Measurements from ENCODE around the gene PIP5K1B. TPM values are rescaled to one million over a fixed set of nuclear protein-coding genes. Genes with fewer than 3 reads are reported as not detected.

PIP5K1B gene
- total RNA-seq, 1 experiment from 2014 or later, result not detected

- CTCF ChIA-PET, result no interaction called here
- H3K4me1 ChIP-seq (ENCODE audit: control insufficient read depth, insufficient read depth, low read length), result no peaks in the 10 kb centered on the region
- intact Hi-C loops (cut with micrococcal nuclease; ENCODE audit: unreplicated experiment), result no loop called here
- no TSS peak for BruUV-seq (replicated peaks)
- H3K4me3 ChIP-seq (ENCODE audit: low read depth in 2 of 2, low read length in 2 of 2), result no peak overlapping the region
- no peaks in the 10 kb centered on the region for H3K36me3 ChIP-seq (ENCODE audit: control insufficient read depth, insufficient read depth, low read length)
- DNase-seq (ENCODE audit: low read depth, low spot score) (no peak), ATAC-seq (no peak)
- TF ChIP-seq POLR2AphosphoS5 (IDR thresholded peaks at IDR 0.05; ENCODE audit: low read depth, low read length) (no peak), CTCF (IDR thresholded peaks at IDR 0.05) (no peak), TCF7L2 (IDR thresholded peaks at IDR 0.05; ENCODE audit: low read depth, low read length) (no peak), SIN3A (IDR thresholded peaks at IDR 0.05; ENCODE audit: borderline replicate concordance, insufficient read depth, low read depth, low read length) (no peak)
- TF ChIP-seq, protein P1, sequence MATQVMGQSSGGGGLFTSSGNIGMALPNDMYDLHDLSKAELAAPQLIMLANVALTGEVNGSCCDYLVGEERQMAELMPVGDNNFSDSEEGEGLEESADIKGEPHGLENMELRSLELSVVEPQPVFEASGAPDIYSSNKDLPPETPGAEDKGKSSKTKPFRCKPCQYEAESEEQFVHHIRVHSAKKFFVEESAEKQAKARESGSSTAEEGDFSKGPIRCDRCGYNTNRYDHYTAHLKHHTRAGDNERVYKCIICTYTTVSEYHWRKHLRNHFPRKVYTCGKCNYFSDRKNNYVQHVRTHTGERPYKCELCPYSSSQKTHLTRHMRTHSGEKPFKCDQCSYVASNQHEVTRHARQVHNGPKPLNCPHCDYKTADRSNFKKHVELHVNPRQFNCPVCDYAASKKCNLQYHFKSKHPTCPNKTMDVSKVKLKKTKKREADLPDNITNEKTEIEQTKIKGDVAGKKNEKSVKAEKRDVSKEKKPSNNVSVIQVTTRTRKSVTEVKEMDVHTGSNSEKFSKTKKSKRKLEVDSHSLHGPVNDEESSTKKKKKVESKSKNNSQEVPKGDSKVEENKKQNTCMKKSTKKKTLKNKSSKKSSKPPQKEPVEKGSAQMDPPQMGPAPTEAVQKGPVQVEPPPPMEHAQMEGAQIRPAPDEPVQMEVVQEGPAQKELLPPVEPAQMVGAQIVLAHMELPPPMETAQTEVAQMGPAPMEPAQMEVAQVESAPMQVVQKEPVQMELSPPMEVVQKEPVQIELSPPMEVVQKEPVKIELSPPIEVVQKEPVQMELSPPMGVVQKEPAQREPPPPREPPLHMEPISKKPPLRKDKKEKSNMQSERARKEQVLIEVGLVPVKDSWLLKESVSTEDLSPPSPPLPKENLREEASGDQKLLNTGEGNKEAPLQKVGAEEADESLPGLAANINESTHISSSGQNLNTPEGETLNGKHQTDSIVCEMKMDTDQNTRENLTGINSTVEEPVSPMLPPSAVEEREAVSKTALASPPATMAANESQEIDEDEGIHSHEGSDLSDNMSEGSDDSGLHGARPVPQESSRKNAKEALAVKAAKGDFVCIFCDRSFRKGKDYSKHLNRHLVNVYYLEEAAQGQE (IDR thresholded peaks at IDR 0.05; ENCODE audit: insufficient read depth in 1 of 2, low read depth in 2 of 2, low read length in 1 of 2), result no peak
- no peaks in the 10 kb centered on the region for H3K9me3 ChIP-seq (ENCODE audit: control insufficient read depth, insufficient read depth, low read depth, low read length)
- H3K27ac ChIP-seq (ENCODE audit: low read length), result no peak overlapping the region
- no peaks in the 10 kb centered on the region for H3K27me3 ChIP-seq (ENCODE audit: control insufficient read depth, insufficient read depth, low read length)
- POLR2A ChIA-PET, result no interaction called here
- in situ Hi-C loops (cut with HindIII; ENCODE audit: low pct_unique_long_range_greater_than_20kb, low sequenced_read_pairs), result no loop called here
Measured at GRCh38 chr9:68720656-68721313, 15.7 kb downstream of the PIP5K1B start.

GRCh38 chr9:68721666-68722330 lies 16.8 kb downstream of the PIP5K1B start:
- no peak for DNase-seq (ENCODE audit: low read depth, low spot score)
- no peak overlapping the region for H3K27ac ChIP-seq (ENCODE audit: low read length)
- ATAC-seq, result no peak
- H3K9me3 ChIP-seq (ENCODE audit: control insufficient read depth, insufficient read depth, low read depth, low read length), result no peaks in the 10 kb centered on the region
- ChIA-PET CTCF (no interaction called here), POLR2A (no interaction called here)
- H3K4me3 ChIP-seq (ENCODE audit: low read depth in 2 of 2, low read length in 2 of 2), result no peak overlapping the region
- in situ Hi-C loops (cut with HindIII; ENCODE audit: low pct_unique_long_range_greater_than_20kb, low sequenced_read_pairs) (no loop called here), intact Hi-C loops (cut with micrococcal nuclease; ENCODE audit: unreplicated experiment) (no loop called here)
- no peaks in the 10 kb centered on the region for H3K27me3 ChIP-seq (ENCODE audit: control insufficient read depth, insufficient read depth, low read length)
- no peaks in the 10 kb centered on the region for H3K4me1 ChIP-seq (ENCODE audit: control insufficient read depth, insufficient read depth, low read length)
- no TSS peak for BruUV-seq (replicated peaks)
- H3K36me3 ChIP-seq (ENCODE audit: control insufficient read depth, insufficient read depth, low read length), result no peaks in the 10 kb centered on the region
- TF ChIP-seq TCF7L2 (IDR thresholded peaks at IDR 0.05; ENCODE audit: low read depth, low read length) (no peak), SIN3A (IDR thresholded peaks at IDR 0.05; ENCODE audit: borderline replicate concordance, insufficient read depth, low read depth, low read length) (no peak), CTCF (IDR thresholded peaks at IDR 0.05) (no peak), POLR2AphosphoS5 (IDR thresholded peaks at IDR 0.05; ENCODE audit: low read depth, low read length) (no peak)
- TF ChIP-seq, protein P1 (IDR thresholded peaks at IDR 0.05; ENCODE audit: insufficient read depth in 1 of 2, low read depth in 2 of 2, low read length in 1 of 2), result no peak
